ENCODE measurements around the gene PRAMEF11. TPM values are rescaled to one million over a fixed set of nuclear protein-coding genes. Genes with fewer than 3 reads are reported as not detected.

The PRAMEF11 gene
- total RNA-seq, 2 donors from 2014 or later: not detected

GRCh38 chr1:12776801-12777557 is 54.2 kb downstream of the PRAMEF11 start:
- intact Hi-C loops (cut with DNase I): no loop called here
- DNase-seq (no peak), ATAC-seq (no peak)

GRCh38 chr1:12775443-12775842 is 55.8 kb downstream of the PRAMEF11 start:
- intact Hi-C loops (cut with DNase I): no loop called here
- DNase-seq (no peak), ATAC-seq (no peak)

GRCh38 chr1:12774801-12775345 is 56.3 kb downstream of the PRAMEF11 start:
- intact Hi-C loops (cut with DNase I): no loop called here
- ATAC-seq (no peak), DNase-seq (no peak)

Other genes with a start within 250 kb of the PRAMEF11 start
- gene DHRS3, start 213.2 kb downstream of the PRAMEF11 start, total RNA-seq: 100 to 1,000 TPM in 1 of 2 donors, 10 to 100 TPM in 1; 74.3 to 106 TPM
- gene AADACL4, start 187.3 kb downstream of the PRAMEF11 start, total RNA-seq: not detected
- under 1 TPM; 0.09 to 0.18 TPM for gene AADACL3, start 115.3 kb downstream of the PRAMEF11 start, total RNA-seq
- gene CFAP107, start 85.2 kb downstream of the PRAMEF11 start, total RNA-seq: not detected
- gene PRAMEF12, start 57.7 kb downstream of the PRAMEF11 start, total RNA-seq: not detected
- not detected for gene PRAMEF1, start 40.0 kb downstream of the PRAMEF11 start, total RNA-seq
- gene HNRNPCL1, start 17.3 kb upstream of the PRAMEF11 start, total RNA-seq: not detected
- not detected for gene PRAMEF2, start 25.7 kb upstream of the PRAMEF11 start, total RNA-seq
- gene PRAMEF4, start 54.8 kb upstream of the PRAMEF11 start, total RNA-seq: not detected
- gene PRAMEF10, start 66.9 kb upstream of the PRAMEF11 start, total RNA-seq: not detected
- not detected for gene PRAMEF7, start 85.2 kb upstream of the PRAMEF11 start, total RNA-seq
- gene PRAMEF6, start 116.2 kb upstream of the PRAMEF11 start, total RNA-seq: not detected
- gene PRAMEF27, start 225.2 kb upstream of the PRAMEF11 start, total RNA-seq: not detected
- not detected for gene HNRNPCL3, start 229.4 kb upstream of the PRAMEF11 start, total RNA-seq
- not detected for gene PRAMEF25, start 239.4 kb upstream of the PRAMEF11 start, total RNA-seq

Measured in left cardiac atrium (tissue), 4 donors.